ENCODE data around the gene RPP40. TPM values are rescaled to one million over a fixed set of nuclear protein-coding genes. Genes with fewer than 3 reads are reported as not detected.

The RPP40 gene, protein sequence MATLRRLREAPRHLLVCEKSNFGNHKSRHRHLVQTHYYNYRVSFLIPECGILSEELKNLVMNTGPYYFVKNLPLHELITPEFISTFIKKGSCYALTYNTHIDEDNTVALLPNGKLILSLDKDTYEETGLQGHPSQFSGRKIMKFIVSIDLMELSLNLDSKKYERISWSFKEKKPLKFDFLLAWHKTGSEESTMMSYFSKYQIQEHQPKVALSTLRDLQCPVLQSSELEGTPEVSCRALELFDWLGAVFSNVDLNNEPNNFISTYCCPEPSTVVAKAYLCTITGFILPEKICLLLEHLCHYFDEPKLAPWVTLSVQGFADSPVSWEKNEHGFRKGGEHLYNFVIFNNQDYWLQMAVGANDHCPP
- 10 to 100 TPM; 11.2 to 18.2 (median 16.8) TPM for total RNA-seq (2021; fragmentation: NEBNext Ultra II Directional; extraction: Animal tissue kit (Norgen Biotek cat#: 25700))
- long read RNA-seq, transcript RPP40-202 (8 exons, 1,483 nt), result major isoform, 17 of 25 reads
- long read RNA-seq, partial matches to known transcripts, result 4 of 25 reads
- long read RNA-seq, other reads (novel, unspliced or antisense), result 4 of 25 reads

DNA sequence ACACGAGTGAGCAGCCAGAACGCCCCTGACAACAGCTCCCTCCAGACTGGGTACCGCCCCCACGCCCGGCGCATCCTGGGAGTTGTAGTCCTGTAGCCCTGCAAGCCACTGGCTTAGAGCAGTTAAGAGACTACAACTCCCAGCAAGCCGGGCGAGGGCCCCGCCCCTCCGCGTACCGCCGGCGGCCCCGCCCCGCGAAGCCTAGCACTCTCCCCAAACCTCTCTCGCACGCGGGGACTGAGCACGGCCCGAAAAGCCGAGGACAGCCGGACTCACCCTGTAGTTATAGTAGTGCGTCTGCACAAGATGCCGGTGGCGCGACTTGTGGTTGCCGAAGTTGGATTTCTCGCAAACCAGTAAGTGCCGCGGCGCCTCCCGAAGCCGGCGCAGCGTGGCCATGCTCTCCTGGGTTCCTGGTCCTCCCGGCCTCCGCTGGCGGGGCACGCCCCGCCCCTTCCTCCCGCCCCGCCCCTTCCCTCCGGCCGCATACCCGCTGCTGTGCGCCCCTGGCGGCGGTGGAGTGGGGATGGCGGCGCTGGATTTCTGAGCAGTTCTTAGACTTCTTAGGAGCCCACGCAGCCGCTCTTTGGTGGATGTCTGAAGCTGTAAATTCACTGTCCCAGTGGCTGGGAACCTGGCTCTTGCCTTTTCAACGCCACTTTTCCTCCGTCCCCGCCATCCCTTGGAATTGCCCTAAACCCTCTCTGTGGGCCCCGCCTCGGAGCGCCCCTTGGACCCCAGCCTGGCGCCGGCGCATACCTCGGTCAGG lies at the start of gene RPP40:
RPP40 (minus strand) TSS at position 434 of the 769 bp plus-strand sequence; CDS start at position 399, 35 bp downstream.
- no peaks in the 10 kb centered on the region for H3K9me3 Mint-ChIP-seq
- H3K36me3 Mint-ChIP-seq (ENCODE audit: low read depth), result peaks cover 9% of the 10 kb centered on the region; the same call in 1 of the 2 replicates
- TF ChIP-seq, protein P1, sequence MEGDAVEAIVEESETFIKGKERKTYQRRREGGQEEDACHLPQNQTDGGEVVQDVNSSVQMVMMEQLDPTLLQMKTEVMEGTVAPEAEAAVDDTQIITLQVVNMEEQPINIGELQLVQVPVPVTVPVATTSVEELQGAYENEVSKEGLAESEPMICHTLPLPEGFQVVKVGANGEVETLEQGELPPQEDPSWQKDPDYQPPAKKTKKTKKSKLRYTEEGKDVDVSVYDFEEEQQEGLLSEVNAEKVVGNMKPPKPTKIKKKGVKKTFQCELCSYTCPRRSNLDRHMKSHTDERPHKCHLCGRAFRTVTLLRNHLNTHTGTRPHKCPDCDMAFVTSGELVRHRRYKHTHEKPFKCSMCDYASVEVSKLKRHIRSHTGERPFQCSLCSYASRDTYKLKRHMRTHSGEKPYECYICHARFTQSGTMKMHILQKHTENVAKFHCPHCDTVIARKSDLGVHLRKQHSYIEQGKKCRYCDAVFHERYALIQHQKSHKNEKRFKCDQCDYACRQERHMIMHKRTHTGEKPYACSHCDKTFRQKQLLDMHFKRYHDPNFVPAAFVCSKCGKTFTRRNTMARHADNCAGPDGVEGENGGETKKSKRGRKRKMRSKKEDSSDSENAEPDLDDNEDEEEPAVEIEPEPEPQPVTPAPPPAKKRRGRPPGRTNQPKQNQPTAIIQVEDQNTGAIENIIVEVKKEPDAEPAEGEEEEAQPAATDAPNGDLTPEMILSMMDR (IDR thresholded peaks at IDR 0.05), result peak; percentile 93
- H3K4me1 Mint-ChIP-seq (ENCODE audit: low read depth), result peaks cover 18% of the 10 kb centered on the region
- peak within 1 kb of the TSS; percentile 95 for H3K4me3 Mint-ChIP-seq
- H3K27me3 Mint-ChIP-seq (ENCODE audit: insufficient read depth), result peaks cover 1% of the 10 kb centered on the region; the same call in 1 of the 2 replicates
- peak; percentile 97 for DNase-seq
- peak within 1 kb of the TSS; percentile 97 for H3K27ac Mint-ChIP-seq

DNA sequence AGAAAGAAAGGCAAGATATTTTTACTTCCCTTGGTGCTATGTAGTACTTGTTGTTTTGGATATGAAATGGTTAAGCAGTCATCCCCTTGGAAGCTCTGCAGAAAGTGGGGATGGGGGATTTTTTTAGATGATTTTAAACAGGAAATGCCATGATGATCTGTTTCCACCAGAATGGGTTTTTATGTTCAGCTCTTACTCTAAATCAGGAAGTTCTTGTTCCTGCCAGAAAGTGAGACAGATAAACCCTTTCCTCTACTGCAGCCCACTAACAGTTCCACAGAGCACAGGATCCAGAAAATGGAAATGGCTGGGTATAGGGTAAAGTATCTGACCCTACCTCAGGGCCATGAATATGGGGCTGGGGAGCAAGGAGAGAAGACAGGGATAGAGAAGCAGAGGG lies 49.2 kb upstream of the RPP40 start:
- peaks cover under 1% of the 10 kb centered on the region for H3K27me3 Mint-ChIP-seq (ENCODE audit: insufficient read depth)

DNA sequence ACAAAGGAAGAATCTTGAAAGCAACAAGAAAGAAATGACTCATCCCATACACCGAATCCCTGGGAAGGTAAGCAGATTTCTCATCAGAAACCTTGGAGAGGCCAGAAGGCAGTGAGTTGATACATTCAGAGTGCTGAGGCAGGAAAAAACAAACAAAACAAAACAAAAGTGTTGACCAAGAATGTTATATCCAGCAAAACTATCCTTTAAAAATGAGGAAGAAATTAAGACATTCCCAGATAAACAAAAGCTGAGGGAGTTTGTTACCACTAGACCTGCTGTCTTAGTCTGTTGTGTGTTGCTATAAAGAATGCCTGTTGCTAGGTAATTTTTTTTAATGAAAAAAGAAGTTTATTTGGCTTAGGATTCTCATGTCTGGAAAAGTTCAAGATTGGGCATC lies 47.6 kb upstream of the RPP40 start:
- Mint-ChIP-seq H3K36me3 (ENCODE audit: low read depth) (peaks cover 17% of the 10 kb centered on the region), H3K27me3 (ENCODE audit: insufficient read depth) (no peaks in the 10 kb centered on the region; the same call in 1 of the 2 replicates), H3K27ac (no peak overlapping the region), H3K9me3 (peaks cover 21% of the 10 kb centered on the region), H3K4me1 (ENCODE audit: low read depth) (peaks cover 33% of the 10 kb centered on the region), H3K4me3 (no peak overlapping the region)
- TF ChIP-seq, protein P1 (IDR thresholded peaks at IDR 0.05), result no peak
- no peak for DNase-seq

More for the DNA sequence above, 49.2 kb upstream of the RPP40 start:
- H3K36me3 Mint-ChIP-seq (ENCODE audit: low read depth), result peaks cover 17% of the 10 kb centered on the region
- peak overlapping the region; percentile 70; the same call in 1 of the 2 replicates for H3K27ac Mint-ChIP-seq
- no peak for DNase-seq
- H3K4me1 Mint-ChIP-seq (ENCODE audit: low read depth), result peaks cover 35% of the 10 kb centered on the region
- TF ChIP-seq, protein P1 (IDR thresholded peaks at IDR 0.05), result no peak
- peaks cover 21% of the 10 kb centered on the region for H3K9me3 Mint-ChIP-seq
- H3K4me3 Mint-ChIP-seq, result peak overlapping the region; percentile 84

DNA sequence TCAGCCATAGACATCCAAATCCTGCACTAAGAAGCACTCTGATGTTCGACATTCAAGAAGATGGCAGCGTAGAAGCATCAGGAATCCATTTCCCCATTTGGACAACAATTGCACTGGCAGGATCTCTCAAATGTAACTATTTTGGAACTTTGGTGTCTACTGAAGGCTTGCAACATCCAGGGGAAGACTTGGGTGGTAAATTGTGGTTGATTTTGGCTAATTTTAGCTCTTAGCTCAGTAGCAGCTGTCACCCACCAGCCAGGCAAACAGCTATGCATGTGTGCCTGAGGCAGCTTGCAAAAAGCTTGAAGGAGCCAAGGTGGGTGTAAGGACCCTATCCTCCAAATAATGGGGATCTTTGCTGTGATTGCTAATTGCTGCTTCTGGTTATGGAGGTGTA lies 46.2 kb upstream of the RPP40 start:
- Mint-ChIP-seq H3K27me3 (ENCODE audit: insufficient read depth) (no peaks in the 10 kb centered on the region; the same call in 1 of the 2 replicates), H3K36me3 (ENCODE audit: low read depth) (peaks cover 25% of the 10 kb centered on the region), H3K4me3 (no peak overlapping the region), H3K9me3 (peaks cover 21% of the 10 kb centered on the region), H3K4me1 (ENCODE audit: low read depth) (peaks cover 38% of the 10 kb centered on the region), H3K27ac (no peak overlapping the region)
- no peak for DNase-seq
- TF ChIP-seq, protein P1 (IDR thresholded peaks at IDR 0.05), result no peak

DNA sequence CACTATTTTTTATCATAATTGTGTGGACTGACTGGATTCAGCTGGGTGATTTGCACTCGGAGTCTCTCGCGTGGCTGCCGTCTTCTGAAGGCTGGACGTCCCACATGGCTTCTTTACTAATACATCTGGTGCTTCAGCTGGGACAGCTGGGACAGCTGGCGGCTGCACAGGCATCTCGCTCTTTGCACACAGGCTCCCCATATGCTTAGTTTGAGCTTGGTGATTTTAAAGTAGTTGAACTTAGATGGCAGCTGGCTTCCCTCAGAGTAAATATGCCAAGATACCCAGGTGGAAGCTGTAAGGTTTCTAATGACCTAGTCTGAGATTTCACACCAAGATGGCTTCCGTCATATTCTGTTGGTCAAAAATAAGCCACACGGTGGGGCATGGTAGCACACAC lies 42.6 kb upstream of the RPP40 start:
- Mint-ChIP-seq H3K4me1 (ENCODE audit: low read depth) (peaks cover 13% of the 10 kb centered on the region), H3K36me3 (ENCODE audit: low read depth) (peaks cover 28% of the 10 kb centered on the region), H3K27ac (no peak overlapping the region), H3K27me3 (ENCODE audit: insufficient read depth) (no peaks in the 10 kb centered on the region; the same call in 1 of the 2 replicates), H3K4me3 (no peak overlapping the region), H3K9me3 (peaks cover 16% of the 10 kb centered on the region)
- TF ChIP-seq, protein P1 (IDR thresholded peaks at IDR 0.05), result no peak
- no peak for DNase-seq

Data from HFFc6 (cell line).